GM12878 (cell line): Measurements from ENCODE around the gene RHOG. TPM values are rescaled to one million over a fixed set of nuclear protein-coding genes. Genes with fewer than 3 reads are reported as not detected.

Experiments
- ATF7 ChIP-seq: fragments of 450-650 bp; IDR thresholded peaks from 2 replicates; pipeline ENCODE4 v1.6.1; 2016; ENCODE audit warnings: low read depth, mild to moderate bottlenecking
- CHD2 ChIP-seq: IDR thresholded peaks from 2 replicates; pipeline ENCODE4 v1.6.1; 2011; ENCODE audit warnings: low read depth, low read length, improper control_type of control experiment, borderline replicate concordance
- HDAC6 ChIP-seq: fragments of 200-600 bp; sonication (generic); IDR thresholded peaks from one replicate; pipeline ENCODE4 v1.8.0; 2017; ENCODE audit warnings: antibody characterized with exemption; ENCODE audit not compliant: unreplicated experiment
- IKZF1 ChIP-seq: fragments of 450-650 bp; conservative IDR thresholded peaks from 2 replicates; pipeline ENCODE4 v1.6.1; 2017; ENCODE audit warnings: antibody characterized with exemption, mild to moderate bottlenecking
- JUND ChIP-seq: IDR thresholded peaks from 2 replicates; pipeline ENCODE4 v1.6.1; 2012; ENCODE audit warnings: low read depth, mild to moderate bottlenecking, low read length, improper control_type of control experiment, moderate library complexity
- MAX ChIP-seq: IDR thresholded peaks from 2 replicates; pipeline ENCODE4 v1.6.1; 2012; ENCODE audit warnings: low read depth, low read length, improper control_type of control experiment
- MEF2B ChIP-seq: fragments of 450-650 bp; IDR thresholded peaks from 2 replicates; pipeline ENCODE4 v1.6.1; 2018; ENCODE audit warnings: mild to moderate bottlenecking, moderate library complexity; ENCODE audit not compliant: partially characterized antibody, poor library complexity, severe bottlenecking
- RAD21 ChIP-seq: IDR thresholded peaks from 2 replicates; pipeline ENCODE4 v1.6.1; 2011; ENCODE audit warnings: mild to moderate bottlenecking, low read depth, low read length, moderate library complexity; ENCODE audit not compliant: insufficient read depth
- RCOR1 ChIP-seq: conservative IDR thresholded peaks from 2 replicates; pipeline ENCODE4 v1.6.1; 2012; ENCODE audit warnings: low read depth, low read length, improper control_type of control experiment
- SMAD5 ChIP-seq: IDR thresholded peaks from 2 replicates; pipeline ENCODE4 v1.6.1; 2016; ENCODE audit warnings: antibody characterized with exemption, low read depth
- ZNF592 ChIP-seq: fragments of 450-650 bp; IDR thresholded peaks from 2 replicates; pipeline ENCODE4 v1.6.1; 2017; ENCODE audit warnings: mild to moderate bottlenecking, moderate library complexity
- ZNF622 ChIP-seq: fragments of 450-650 bp; IDR thresholded peaks from 2 replicates; pipeline ENCODE4 v1.6.1; 2017; ENCODE audit warnings: mild to moderate bottlenecking, inconsistent platforms
- polyA plus RNA-seq, 11 experiments: library from polyadenylated mRNA; depleted of rRNA in 4 of 11; unstranded in 6 of 11; stranded (reverse) in 5 of 11; fragments of >200 nt; fragmentation: Nextera tagmentation in 4 of 11; fragmentation: Illumina TruSeq in 1 of 11; extraction: Ambion mirVana in 4 of 11; extraction: Trizol in 1 of 11; gene quantifications; 1 replicate in 1 of 11; 2 replicates in 10 of 11; pipeline versions ENCODE4 v1.2.1 to v1.2.3, GENCODE V29; 2011 to 2016; ENCODE audit warnings: inconsistent platforms in 2 of 11, missing spikeins in 2 of 11, low read depth in 1 of 11
- total RNA-seq, 4 experiments: library from RNA; depleted of rRNA in 3 of 4; stranded (reverse); fragments of >200 nt in 3 of 4; fragmentation: Illumina TruSeq in 1 of 4; extraction: Trizol in 1 of 4; gene quantifications; 2 replicates each; pipeline versions ENCODE4 v1.2.1 to v1.2.3, GENCODE V29; 2013 to 2021
- TF ChIP-seq, protein P1 (sequence below): IDR thresholded peaks from 2 replicates; pipeline ENCODE4 v1.6.1; 2012; ENCODE audit warnings: low read length, inconsistent platforms
- TF ChIP-seq, protein P2 (sequence below): IDR thresholded peaks from 2 replicates; pipeline ENCODE4 v1.6.1; 2011; ENCODE audit warnings: low read depth, mild to moderate bottlenecking, low read length, moderate library complexity, borderline replicate concordance; ENCODE audit errors: extremely low read depth
- TF ChIP-seq, protein P3 (sequence below): fragments of 450-650 bp; IDR thresholded peaks from 2 replicates; pipeline ENCODE4 v1.6.1; 2017; ENCODE audit warnings: mild to moderate bottlenecking, moderate library complexity

The RHOG gene
- total and polyA plus RNA-seq, 10 of the 15 experiments (the other 5 are each of a cell fraction or from before 2014, with no cell fraction given), result 16.0 to 172 (median 94.8) TPM

- TF ChIP-seq ZNF622 (no peak), IKZF1 (peak; percentile 77), ATF7 (peak; percentile 78), HDAC6 (no peak), ZNF592 (peak; percentile 11; the same call in 1 of the 2 replicates), RCOR1 (peak; percentile 91; the same call in 1 of the 2 replicates), SMAD5 (peak; percentile 21; the same call in 1 of the 2 replicates), MEF2B (peak; percentile 84), CHD2 (peak; percentile 72; the same call in 1 of the 2 replicates), RAD21 (peak; percentile 54), MAX (peak; percentile 94), JUND (no peak)
- TF ChIP-seq, protein P1, sequence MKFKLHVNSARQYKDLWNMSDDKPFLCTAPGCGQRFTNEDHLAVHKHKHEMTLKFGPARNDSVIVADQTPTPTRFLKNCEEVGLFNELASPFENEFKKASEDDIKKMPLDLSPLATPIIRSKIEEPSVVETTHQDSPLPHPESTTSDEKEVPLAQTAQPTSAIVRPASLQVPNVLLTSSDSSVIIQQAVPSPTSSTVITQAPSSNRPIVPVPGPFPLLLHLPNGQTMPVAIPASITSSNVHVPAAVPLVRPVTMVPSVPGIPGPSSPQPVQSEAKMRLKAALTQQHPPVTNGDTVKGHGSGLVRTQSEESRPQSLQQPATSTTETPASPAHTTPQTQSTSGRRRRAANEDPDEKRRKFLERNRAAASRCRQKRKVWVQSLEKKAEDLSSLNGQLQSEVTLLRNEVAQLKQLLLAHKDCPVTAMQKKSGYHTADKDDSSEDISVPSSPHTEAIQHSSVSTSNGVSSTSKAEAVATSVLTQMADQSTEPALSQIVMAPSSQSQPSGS, result no peak; the same call in 1 of the 2 replicates
- TF ChIP-seq, protein P2, sequence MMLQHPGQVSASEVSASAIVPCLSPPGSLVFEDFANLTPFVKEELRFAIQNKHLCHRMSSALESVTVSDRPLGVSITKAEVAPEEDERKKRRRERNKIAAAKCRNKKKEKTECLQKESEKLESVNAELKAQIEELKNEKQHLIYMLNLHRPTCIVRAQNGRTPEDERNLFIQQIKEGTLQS, result 0 out of 2 replicates have a peak, but pooled peaks have one; percentile 2
- TF ChIP-seq, protein P3, sequence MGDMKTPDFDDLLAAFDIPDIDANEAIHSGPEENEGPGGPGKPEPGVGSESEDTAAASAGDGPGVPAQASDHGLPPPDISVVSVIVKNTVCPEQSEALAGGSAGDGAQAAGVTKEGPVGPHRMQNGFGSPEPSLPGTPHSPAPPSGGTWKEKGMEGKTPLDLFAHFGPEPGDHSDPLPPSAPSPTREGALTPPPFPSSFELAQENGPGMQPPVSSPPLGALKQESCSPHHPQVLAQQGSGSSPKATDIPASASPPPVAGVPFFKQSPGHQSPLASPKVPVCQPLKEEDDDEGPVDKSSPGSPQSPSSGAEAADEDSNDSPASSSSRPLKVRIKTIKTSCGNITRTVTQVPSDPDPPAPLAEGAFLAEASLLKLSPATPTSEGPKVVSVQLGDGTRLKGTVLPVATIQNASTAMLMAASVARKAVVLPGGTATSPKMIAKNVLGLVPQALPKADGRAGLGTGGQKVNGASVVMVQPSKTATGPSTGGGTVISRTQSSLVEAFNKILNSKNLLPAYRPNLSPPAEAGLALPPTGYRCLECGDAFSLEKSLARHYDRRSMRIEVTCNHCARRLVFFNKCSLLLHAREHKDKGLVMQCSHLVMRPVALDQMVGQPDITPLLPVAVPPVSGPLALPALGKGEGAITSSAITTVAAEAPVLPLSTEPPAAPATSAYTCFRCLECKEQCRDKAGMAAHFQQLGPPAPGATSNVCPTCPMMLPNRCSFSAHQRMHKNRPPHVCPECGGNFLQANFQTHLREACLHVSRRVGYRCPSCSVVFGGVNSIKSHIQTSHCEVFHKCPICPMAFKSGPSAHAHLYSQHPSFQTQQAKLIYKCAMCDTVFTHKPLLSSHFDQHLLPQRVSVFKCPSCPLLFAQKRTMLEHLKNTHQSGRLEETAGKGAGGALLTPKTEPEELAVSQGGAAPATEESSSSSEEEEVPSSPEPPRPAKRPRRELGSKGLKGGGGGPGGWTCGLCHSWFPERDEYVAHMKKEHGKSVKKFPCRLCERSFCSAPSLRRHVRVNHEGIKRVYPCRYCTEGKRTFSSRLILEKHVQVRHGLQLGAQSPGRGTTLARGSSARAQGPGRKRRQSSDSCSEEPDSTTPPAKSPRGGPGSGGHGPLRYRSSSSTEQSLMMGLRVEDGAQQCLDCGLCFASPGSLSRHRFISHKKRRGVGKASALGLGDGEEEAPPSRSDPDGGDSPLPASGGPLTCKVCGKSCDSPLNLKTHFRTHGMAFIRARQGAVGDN, result peak; percentile 98
Observed at GRCh38 chr11:3841426-3842350, 929 bp upstream of the RHOG start (continued).
